ENCODE data around the gene SIGLEC9. TPM values are rescaled to one million over a fixed set of nuclear protein-coding genes. Genes with fewer than 3 reads are reported as not detected.
A peak's percentile ranks its signal among the peaks of the same experiment; 100 is the strongest.

The SIGLEC9 gene
- total RNA-seq, 1 experiment from 2014 or later = not detected

DNA sequence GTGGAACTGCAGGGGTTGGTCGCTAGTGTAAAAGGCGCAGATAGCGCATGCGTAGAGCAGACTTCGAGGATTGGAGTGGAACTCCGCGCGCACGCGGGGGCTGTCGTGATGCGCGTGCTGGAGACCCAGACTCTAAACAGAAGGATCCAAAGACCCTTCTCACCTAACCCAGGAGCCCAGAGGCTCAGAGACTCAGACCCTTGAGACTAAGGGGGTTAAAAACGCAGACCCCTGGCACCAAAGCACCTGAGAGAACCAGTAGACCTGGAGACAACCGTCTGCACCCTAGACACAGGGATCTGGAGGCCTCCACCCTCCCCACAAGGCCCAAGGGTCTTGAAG, 15.9 kb upstream of the SIGLEC9 start:
- TF ChIP-seq EZH2phosphoT487 (IDR thresholded peaks at IDR 0.05; ENCODE audit: borderline replicate concordance, low read length) = no peak
- TF ChIP-seq EZH2 (IDR thresholded peaks at IDR 0.05; ENCODE audit: low read length, unreplicated experiment) = no peak
- ATAC-seq (peak; percentile 35), DNase-seq (no peak)
- Histone ChIP-seq H3K4me3 (ENCODE audit: low read length) (peak overlapping the region; percentile 91), H2AFZ (ENCODE audit: low read length) (peak overlapping the region; percentile 88), H3K9me2 (replicated peaks; ENCODE audit: low read length) (no peaks in the 10 kb centered on the region), H3K9ac (ENCODE audit: low read length) (peak overlapping the region; percentile 26), H3F3A (ENCODE audit: low read length, unreplicated experiment) (no peaks in the 10 kb centered on the region), H3K36me3 (ENCODE audit: low read depth, low read length) (peaks cover 3% of the 10 kb centered on the region), H3K79me2 (ENCODE audit: low read length) (peaks cover 36% of the 10 kb centered on the region), H3K9me3 (ENCODE audit: low read length) (no peaks in the 10 kb centered on the region), H3K4me2 (ENCODE audit: low read length) (peak overlapping the region; percentile 80), H3K27me3 (ENCODE audit: low read length) (peaks cover 9% of the 10 kb centered on the region), H4K20me1 (ENCODE audit: low read length) (no peaks in the 10 kb centered on the region), H3K27ac (ENCODE audit: low read length) (no peak overlapping the region), H3K4me1 (ENCODE audit: insufficient read depth, low read length) (peaks cover 13% of the 10 kb centered on the region; the same call in 1 of the 2 replicates)
- TSS peak; percentile 46 for BruUV-seq (replicated peaks)
- ChIA-PET CTCF (no interaction called here), POLR2A (ENCODE audit: unreplicated experiment) (no interaction called here)
- intact Hi-C loops (cut with micrococcal nuclease) = loop anchor here (5.0 kb wide), 1 partner anchor 306 kb away; no protein-coding TSS in a partner anchor

DNA sequence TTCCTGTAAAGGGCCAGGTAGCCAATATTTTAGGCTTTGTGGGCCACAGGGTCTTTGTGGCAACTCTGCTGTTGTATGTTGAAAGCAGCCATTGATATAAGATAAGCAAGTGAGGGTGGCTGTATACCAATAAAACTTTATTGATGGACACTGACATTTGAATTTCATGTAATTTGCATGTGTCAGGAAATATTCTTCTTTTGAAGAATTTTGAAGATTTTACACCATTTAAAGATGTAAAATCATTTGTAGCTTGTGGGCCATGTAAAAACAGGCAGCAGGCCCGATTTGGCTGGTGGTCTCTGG, 14.1 kb upstream of the SIGLEC9 start:
- no peak overlapping the region for H2AFZ ChIP-seq (ENCODE audit: low read length)
- H4K20me1 ChIP-seq (ENCODE audit: low read length) = no peaks in the 10 kb centered on the region
- POLR2A ChIA-PET (ENCODE audit: unreplicated experiment) = no interaction called here
- no peak overlapping the region for H3K9ac ChIP-seq (ENCODE audit: low read length)
- BruUV-seq (replicated peaks) = no TSS peak
- H3K9me3 ChIP-seq (ENCODE audit: low read length) = no peaks in the 10 kb centered on the region
- H3K4me3 ChIP-seq (ENCODE audit: low read length) = no peak overlapping the region
- no peak overlapping the region for H3K27ac ChIP-seq (ENCODE audit: low read length)
- CTCF ChIA-PET = interaction anchor here (0.6 kb wide), 1 partner anchor 365 kb away, joined by 3 read pairs; no protein-coding TSS in a partner anchor
- no peaks in the 10 kb centered on the region for H3K36me3 ChIP-seq (ENCODE audit: low read depth, low read length)
- H3K27me3 ChIP-seq (ENCODE audit: low read length) = peaks cover 24% of the 10 kb centered on the region
- H3K4me1 ChIP-seq (ENCODE audit: insufficient read depth, low read length) = peaks cover 12% of the 10 kb centered on the region; the same call in 1 of the 2 replicates
- no peak for DNase-seq
- no peak for TF ChIP-seq EZH2 (IDR thresholded peaks at IDR 0.05; ENCODE audit: low read length, unreplicated experiment)
- no peak for TF ChIP-seq CTCF (conservative IDR thresholded peaks at IDR 0.05; ENCODE audit: low read depth, low read length)
- no peak for TF ChIP-seq EZH2phosphoT487 (IDR thresholded peaks at IDR 0.05; ENCODE audit: borderline replicate concordance, low read length)
- no peaks in the 10 kb centered on the region for H3F3A ChIP-seq (ENCODE audit: low read length, unreplicated experiment)
- H3K9me2 ChIP-seq (replicated peaks; ENCODE audit: low read length) = no peaks in the 10 kb centered on the region
- H3K4me2 ChIP-seq (ENCODE audit: low read length) = no peak overlapping the region
- peaks cover 23% of the 10 kb centered on the region for H3K79me2 ChIP-seq (ENCODE audit: low read length)
- ATAC-seq = no peak
- intact Hi-C loops (cut with micrococcal nuclease) = no loop called here

DNA sequence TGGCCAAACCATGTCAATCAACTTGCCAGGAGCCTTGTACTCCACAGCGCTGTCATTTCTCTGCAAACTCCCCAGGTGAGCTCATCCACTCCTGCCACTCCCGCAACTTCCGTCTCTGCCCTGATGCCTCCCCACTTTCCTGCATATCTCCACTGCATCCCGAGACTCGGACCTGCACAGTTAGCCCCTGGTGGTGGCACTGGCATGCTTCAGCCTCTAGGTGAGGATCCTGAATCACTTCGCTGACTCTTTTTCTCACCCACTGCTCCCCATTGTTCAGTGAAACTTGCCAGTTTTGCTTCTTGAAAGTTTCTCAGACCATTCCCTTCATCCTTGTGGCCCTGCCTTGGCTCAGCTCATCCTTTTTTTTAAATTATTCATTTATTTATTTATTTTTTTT, 13.1 kb upstream of the SIGLEC9 start:
- ChIA-PET CTCF (interaction anchor here (0.6 kb wide), 1 partner anchor 91 kb away, joined by 4 read pairs; no protein-coding TSS in a partner anchor), POLR2A (ENCODE audit: unreplicated experiment) (no interaction called here)
- intact Hi-C loops (cut with micrococcal nuclease) = no loop called here

More for the DNA sequence above, 13.1 kb upstream of the SIGLEC9 start:
- peak; percentile 36 for DNase-seq
- no peak overlapping the region for H2AFZ ChIP-seq (ENCODE audit: low read length)
- H4K20me1 ChIP-seq (ENCODE audit: low read length) = no peaks in the 10 kb centered on the region
- H3K9me3 ChIP-seq (ENCODE audit: low read length) = no peaks in the 10 kb centered on the region
- peaks cover 15% of the 10 kb centered on the region for H3K79me2 ChIP-seq (ENCODE audit: low read length)
- no peak overlapping the region for H3K4me3 ChIP-seq (ENCODE audit: low read length)
- H3K36me3 ChIP-seq (ENCODE audit: low read depth, low read length) = no peaks in the 10 kb centered on the region
- no peaks in the 10 kb centered on the region for H3K9me2 ChIP-seq (replicated peaks; ENCODE audit: low read length)
- no peak overlapping the region for H3K9ac ChIP-seq (ENCODE audit: low read length)
- no TSS peak for BruUV-seq (replicated peaks)
- H3K27me3 ChIP-seq (ENCODE audit: low read length) = peaks cover 33% of the 10 kb centered on the region
- ATAC-seq = no peak
- peaks cover 12% of the 10 kb centered on the region; the same call in 1 of the 2 replicates for H3K4me1 ChIP-seq (ENCODE audit: insufficient read depth, low read length)
- no peak overlapping the region for H3K27ac ChIP-seq (ENCODE audit: low read length)
- no peak overlapping the region for H3K4me2 ChIP-seq (ENCODE audit: low read length)
- H3F3A ChIP-seq (ENCODE audit: low read length, unreplicated experiment) = no peaks in the 10 kb centered on the region
- TF ChIP-seq CTCF (conservative IDR thresholded peaks at IDR 0.05; ENCODE audit: low read depth, low read length) (peak; percentile 46), EZH2 (IDR thresholded peaks at IDR 0.05; ENCODE audit: low read length, unreplicated experiment) (no peak)

Measured in PC-3 (cell line).